CD4-positive, alpha-beta T cell (primary cell): ENCODE measurements around the gene TNF. TPM values are rescaled to one million over a fixed set of nuclear protein-coding genes. Genes with fewer than 3 reads are reported as not detected.

Experiments used
- ATAC-seq: fragments of 200-7000 bp; cut with Tn5 transposase; one replicate; pipeline ENCODE4 v1.10.0; 2022; ENCODE audit warnings: mild to moderate bottlenecking; ENCODE audit not compliant: poor library complexity
- CTCF ChIA-PET: fragments of 350-600 bp; sonication (Branson Sonifier 250); formaldehyde crosslinking; loops from one replicate; lab custom pipeline; 2021; ENCODE audit warnings: antibody characterized with exemption, inconsistent platforms; lab: Charles Lee
- POLR2A ChIA-PET: fragments of 350-600 bp; sonication (Branson Sonifier 250); formaldehyde crosslinking; loops from one replicate; lab custom pipeline; 2021; ENCODE audit warnings: antibody characterized with exemption, inconsistent platforms; lab: Charles Lee
- DNase-seq, 14 experiments: peaks; one replicate each; pipeline ENCODE4 v3.0.0-alpha.2; 2013 to 2020; ENCODE audit warnings: mixed read lengths in 2 of 14
- H3K27ac ChIP-seq, 2 donors: one replicate each; pipeline versions ENCODE4 v1.5.1 to v1.7.0; 2013; ENCODE audit warnings: low read length in 2 of 2, low read depth in 1 of 2, mild to moderate bottlenecking in 1 of 2
- H3K27me3 ChIP-seq, 2 experiments: 1 replicate in 1 of 2; 2 replicates in 1 of 2; pipeline versions ENCODE4 v1.6.1 to v1.7.0; 2013; ENCODE audit warnings: low read length in 2 of 2, control low read depth in 1 of 2, mild to moderate bottlenecking in 1 of 2, moderate library complexity in 1 of 2; ENCODE audit not compliant: insufficient read depth in 2 of 2, control insufficient read depth in 1 of 2
- H3K36me3 ChIP-seq: one replicate; pipeline ENCODE4 v1.6.1; 2013; ENCODE audit warnings: low read length, control low read depth; ENCODE audit not compliant: insufficient read depth
- H3K4me1 ChIP-seq: one replicate; pipeline ENCODE4 v1.6.1; 2013; ENCODE audit warnings: low read length, control low read depth; ENCODE audit not compliant: insufficient read depth
- H3K4me3 ChIP-seq: one replicate; pipeline ENCODE4 v1.5.1; 2013; ENCODE audit warnings: mild to moderate bottlenecking, low read length, moderate library complexity
- H3K9me3 ChIP-seq, 2 experiments: 1 replicate in 1 of 2; 2 replicates in 1 of 2; pipeline versions ENCODE4 v1.6.1 to v1.7.0; 2013; ENCODE audit warnings: low read length in 2 of 2, mild to moderate bottlenecking in 2 of 2, control low read depth in 1 of 2, moderate library complexity in 1 of 2; ENCODE audit not compliant: control insufficient read depth in 1 of 2, insufficient read depth in 1 of 2
- H3K27ac Mint-ChIP-seq: one replicate; pipeline ENCODE4 v1.8.0; 2020; ENCODE audit warnings: mixed read lengths
- H3K27me3 Mint-ChIP-seq: one replicate; pipeline ENCODE4 v1.8.0; 2021; ENCODE audit warnings: mixed read lengths
- H3K36me3 Mint-ChIP-seq: one replicate; pipeline ENCODE4 v1.8.0; 2021; ENCODE audit warnings: low read depth, mixed read lengths
- H3K4me1 Mint-ChIP-seq: one replicate; pipeline ENCODE4 v1.8.0; 2021; ENCODE audit warnings: low read depth, mixed read lengths
- H3K4me3 Mint-ChIP-seq: one replicate; pipeline ENCODE4 v1.8.0; 2020; ENCODE audit warnings: mild to moderate bottlenecking, mixed read lengths
- H3K9me3 Mint-ChIP-seq: one replicate; pipeline ENCODE4 v1.8.0; 2020; ENCODE audit warnings: mixed read lengths
- CTCF ChIP-seq: fragments of 200-600 bp; IDR thresholded peaks from one replicate; pipeline ENCODE4 v1.8.0; 2022; ENCODE audit warnings: antibody characterized with exemption, mild to moderate bottlenecking
- intact Hi-C, 2 experiments: fragments of 100-400 bp; cut with DNase I in 1 of 2; cut with micrococcal nuclease in 1 of 2; formaldehyde crosslinking; loops; one replicate each; pipeline versions ENCODE4 v1.15.1 to v1.9.0; 2023 to 2025; cut with DNase I, micrococcal nuclease
- polyA plus RNA-seq, 2 donors: library from polyadenylated mRNA; unstranded; fragments of 120-200 nt; gene quantifications; one replicate each; pipeline ENCODE4 v1.2.1, GENCODE V29; 2013
- total RNA-seq, 174 experiments: library from RNA in 2 of 174; stranded (reverse) in 2 of 174; gene quantifications; one replicate each; pipeline ENCODE4 v1.2.3 and lab custom pipeline; 2021 to 2026

TNF gene
- total RNA-seq (10 to 100 TPM; 33.1 to 34.2 TPM), total RNA-seq (lab: John Stamatoyannopoulos, UW) (4.2 to 2,845 (median 47.7) reads per million in 172 experiments)
- polyA plus RNA-seq (2013, experiment 1 of 2), result 22.0 TPM
- 121 TPM for polyA plus RNA-seq (2013, experiment 2 of 2)

- H3K4me3 Mint-ChIP-seq, result peak within 1 kb of the TSS; percentile 95
- H3K4me1 ChIP-seq, result peaks cover 97% of the 10 kb centered on the region
- DNase-seq, result peak in 13 of 14 experiments; percentile 47 to 93 (median 64)
- peak within 1 kb of the TSS; percentile 75 for H3K4me3 ChIP-seq
- H3K4me1 Mint-ChIP-seq, result peaks cover 95% of the 10 kb centered on the region
- peaks cover 50% of the 10 kb centered on the region for H3K36me3 Mint-ChIP-seq
- TF ChIP-seq CTCF, result no peak
- H3K27ac ChIP-seq, result peak within 1 kb of the TSS; percentile 84 to 87
- peaks cover 31% of the 10 kb centered on the region for H3K36me3 ChIP-seq
- intact Hi-C loops, result no loop called here
- no peaks in the 10 kb centered on the region for H3K27me3 Mint-ChIP-seq
- ATAC-seq, result peak; percentile 14
- ChIA-PET POLR2A (interaction anchor here (0.8 to 34.9 kb wide), 7 partner anchors 4 to 240 kb away, joined by 3 to 1160 read pairs (median 42); partner anchors contain the start of genes ATP6V1G2, BAG6, DDX39B and HSPA1A), CTCF (interaction anchor here (1.3 to 16.9 kb wide), 3 partner anchors 19 to 26 kb away, joined by 4 to 353 read pairs (median 169); partner anchors contain the start of genes ATP6V1G2, NCR3 and NFKBIL1)
- peak within 1 kb of the TSS; percentile 95 for H3K27ac Mint-ChIP-seq
- no peaks in the 10 kb centered on the region for H3K9me3 ChIP-seq
- no peaks in the 10 kb centered on the region for H3K27me3 ChIP-seq
- H3K9me3 Mint-ChIP-seq, result no peaks in the 10 kb centered on the region
Observed at GRCh38 chr6:31575335-31575901, at the start of gene TNF. Gene TNF (plus strand): TSS chr6:31575565. CDS start chr6:31575742, 177 bp downstream.

- ChIA-PET CTCF (no interaction called here), POLR2A (no interaction called here)
- Histone ChIP-seq H3K27me3 (no peaks in the 10 kb centered on the region), H3K9me3 (no peaks in the 10 kb centered on the region), H3K4me1 (no peaks in the 10 kb centered on the region), H3K27ac (no peak overlapping the region), H3K36me3 (peaks cover 16% of the 10 kb centered on the region), H3K4me3 (no peak overlapping the region)
- intact Hi-C loops, result loop anchor here in 1 of 2 experiments (1.0 kb wide), 1 partner anchor 383 kb away; no protein-coding TSS in a partner anchor
- no peak for TF ChIP-seq CTCF
- Mint-ChIP-seq H3K4me3 (no peak overlapping the region), H3K27me3 (no peaks in the 10 kb centered on the region), H3K4me1 (no peaks in the 10 kb centered on the region), H3K36me3 (peaks cover 29% of the 10 kb centered on the region), H3K27ac (no peak overlapping the region), H3K9me3 (no peaks in the 10 kb centered on the region)
- ATAC-seq (no peak), DNase-seq (no peak)
Observed at GRCh38 chr6:31525932-31526591, 49.3 kb upstream of the TNF start.

GRCh38 chr6:31528307-31528777 lies 47.0 kb upstream of the TNF start:
- intact Hi-C loops, result no loop called here
- H3K36me3 Mint-ChIP-seq, result peaks cover 52% of the 10 kb centered on the region
- no peak overlapping the region for H3K4me3 Mint-ChIP-seq
- Histone ChIP-seq H3K27me3 (no peaks in the 10 kb centered on the region), H3K36me3 (peaks cover 38% of the 10 kb centered on the region), H3K27ac (no peak overlapping the region), H3K9me3 (no peaks in the 10 kb centered on the region), H3K4me3 (no peak overlapping the region), H3K4me1 (no peaks in the 10 kb centered on the region)
- no peaks in the 10 kb centered on the region for H3K4me1 Mint-ChIP-seq
- H3K27me3 Mint-ChIP-seq, result no peaks in the 10 kb centered on the region
- no peak for TF ChIP-seq CTCF
- no peak for DNase-seq
- ChIA-PET POLR2A (interaction anchor here (1.1 to 3.3 kb wide), 4 partner anchors 10 to 70 kb away, joined by 3 to 14 read pairs (median 4); partner anchors contain the start of gene DDX39B), CTCF (interaction anchor here (1.0 to 1.2 kb wide), 3 partner anchors 10 to 69 kb away, joined by 3 to 6 read pairs (median 4); no protein-coding TSS in a partner anchor)
- H3K27ac Mint-ChIP-seq, result no peak overlapping the region
- H3K9me3 Mint-ChIP-seq, result no peaks in the 10 kb centered on the region
- ATAC-seq, result no peak
